Stimulated activated CD4-positive, alpha-beta T cell treated with anti-CD3 and anti-CD28 coated beads, Interleukin-12 subunit alpha, Interleukin-12 subunit beta, amount 100 ng/mL, for 24 hours (primary cell): ENCODE results near the gene PDE8A.

ENCODE experiments used
- DNase-seq, 2 experiments: peaks; one replicate each; pipeline ENCODE4 v3.0.0-alpha.2; 2020; ENCODE audit warnings: low read depth in 2 of 2

PDE8A gene

GRCh38 chr15:85033148-85033547 lies 51.5 kb downstream of the PDE8A start:
- no peak for DNase-seq

- no peak for DNase-seq
These were observed 52.6 kb downstream of the PDE8A start for GRCh38 chr15:85034276-85034675.

GRCh38 chr15:85035980-85036379 lies 54.3 kb downstream of the PDE8A start:
- no peak for DNase-seq

GRCh38 chr15:85036716-85037115 lies 55.1 kb downstream of the PDE8A start:
- no peak for DNase-seq

GRCh38 chr15:85037641-85038040 lies 56.0 kb downstream of the PDE8A start:
- DNase-seq: no peak

GRCh38 chr15:85041230-85041629 lies 59.6 kb downstream of the PDE8A start:
- DNase-seq: no peak

GRCh38 chr15:85044251-85044853 lies 62.7 kb downstream of the PDE8A start:
- DNase-seq: peak in 1 of 2 experiments; percentile 14

GRCh38 chr15:85044894-85045293 lies 63.2 kb downstream of the PDE8A start:
- no peak for DNase-seq

GRCh38 chr15:85045615-85046014 lies 64.0 kb downstream of the PDE8A start:
- no peak for DNase-seq

- no peak for DNase-seq
These were observed 65.8 kb downstream of the PDE8A start for GRCh38 chr15:85047271-85047948.

GRCh38 chr15:85048430-85048829 lies 66.8 kb downstream of the PDE8A start:
- no peak for DNase-seq

GRCh38 chr15:85049805-85050204 lies 68.1 kb downstream of the PDE8A start:
- no peak for DNase-seq

- DNase-seq: no peak
These were observed 78.1 kb downstream of the PDE8A start for GRCh38 chr15:85059734-85060133.

GRCh38 chr15:85062560-85062959 lies 80.9 kb downstream of the PDE8A start:
- no peak for DNase-seq

- DNase-seq: no peak
These were observed 81.4 kb downstream of the PDE8A start for GRCh38 chr15:85063088-85063487.

- no peak for DNase-seq
These were observed 81.9 kb downstream of the PDE8A start for GRCh38 chr15:85063522-85064079.

- DNase-seq: no peak
These were observed 83.1 kb downstream of the PDE8A start for GRCh38 chr15:85064710-85065109.

GRCh38 chr15:85071061-85071460 lies 89.4 kb downstream of the PDE8A start:
- no peak for DNase-seq

GRCh38 chr15:85071504-85071903 lies 89.8 kb downstream of the PDE8A start:
- no peak for DNase-seq

- no peak for DNase-seq
These were observed 91.3 kb downstream of the PDE8A start for GRCh38 chr15:85072917-85073316.

- no peak for DNase-seq
These were observed 92.0 kb downstream of the PDE8A start for GRCh38 chr15:85073556-85074194.

- DNase-seq: no peak
These were observed 105.2 kb downstream of the PDE8A start for GRCh38 chr15:85086855-85087254.

- no peak for DNase-seq
These were observed 106.6 kb downstream of the PDE8A start for GRCh38 chr15:85088300-85088699.
